ENCODE data around the gene ZNF71.

ZNF71 gene

GRCh38 chr19:56643460-56643955, 48.4 kb downstream of the ZNF71 start:
- Histone ChIP-seq H3K79me2 (ENCODE audit: control insufficient read depth, low read length) (no peaks in the 10 kb centered on the region), H3K9me2 (replicated peaks; ENCODE audit: control insufficient read depth, low read length) (no peaks in the 10 kb centered on the region), H4K20me1 (ENCODE audit: control insufficient read depth, insufficient read depth, low read depth, low read length) (no peaks in the 10 kb centered on the region), H3K27me3 (ENCODE audit: control insufficient read depth, low read length) (no peaks in the 10 kb centered on the region), H3F3A (ENCODE audit: control insufficient read depth, insufficient read depth) (no peaks in the 10 kb centered on the region), H3K27ac (ENCODE audit: low read depth, low read length) (no peak overlapping the region), H3K4me1 (ENCODE audit: control insufficient read depth, low read length) (no peaks in the 10 kb centered on the region), H3K36me3 (ENCODE audit: control insufficient read depth, low read length) (no peaks in the 10 kb centered on the region), H3K9me3 (ENCODE audit: control insufficient read depth, insufficient read depth, low read length) (peaks cover 16% of the 10 kb centered on the region; the same call in 1 of the 2 replicates), H3K4me3 (ENCODE audit: low read length) (no peak overlapping the region), H3K4me2 (ENCODE audit: low read length) (no peak overlapping the region)
- TF ChIP-seq EZH2phosphoT487 (IDR thresholded peaks at IDR 0.05; ENCODE audit: borderline replicate concordance, low read length) = no peak
- no peak for TF ChIP-seq CTCF (IDR thresholded peaks at IDR 0.05; ENCODE audit: low read depth, low read length, poor library complexity, severe bottlenecking)

GRCh38 chr19:56654151-56654550, 59.0 kb downstream of the ZNF71 start:
- H3K27ac ChIP-seq (ENCODE audit: low read depth, low read length) = no peak overlapping the region
- peaks cover 6% of the 10 kb centered on the region; the same call in 1 of the 2 replicates for H3K9me3 ChIP-seq (ENCODE audit: control insufficient read depth, insufficient read depth, low read length)
- no peak overlapping the region for H3K4me3 ChIP-seq (ENCODE audit: low read length)
- no peaks in the 10 kb centered on the region for H3K27me3 ChIP-seq (ENCODE audit: control insufficient read depth, low read length)
- no peaks in the 10 kb centered on the region for H3K4me1 ChIP-seq (ENCODE audit: control insufficient read depth, low read length)
- no peaks in the 10 kb centered on the region for H4K20me1 ChIP-seq (ENCODE audit: control insufficient read depth, insufficient read depth, low read depth, low read length)
- no peak overlapping the region for H3K4me2 ChIP-seq (ENCODE audit: low read length)
- no peaks in the 10 kb centered on the region for H3F3A ChIP-seq (ENCODE audit: control insufficient read depth, insufficient read depth)
- no peaks in the 10 kb centered on the region for H3K36me3 ChIP-seq (ENCODE audit: control insufficient read depth, low read length)
- no peak for TF ChIP-seq CTCF (IDR thresholded peaks at IDR 0.05; ENCODE audit: low read depth, low read length, poor library complexity, severe bottlenecking)
- TF ChIP-seq EZH2phosphoT487 (IDR thresholded peaks at IDR 0.05; ENCODE audit: borderline replicate concordance, low read length) = no peak
- no peaks in the 10 kb centered on the region for H3K79me2 ChIP-seq (ENCODE audit: control insufficient read depth, low read length)
- H3K9me2 ChIP-seq (replicated peaks; ENCODE audit: control insufficient read depth, low read length) = no peaks in the 10 kb centered on the region

GRCh38 chr19:56660381-56661107, 65.4 kb downstream of the ZNF71 start:
- no peaks in the 10 kb centered on the region for H4K20me1 ChIP-seq (ENCODE audit: control insufficient read depth, insufficient read depth, low read depth, low read length)
- H3K9me3 ChIP-seq (ENCODE audit: control insufficient read depth, insufficient read depth, low read length) = peaks cover 22% of the 10 kb centered on the region; the same call in 1 of the 2 replicates
- H3K27ac ChIP-seq (ENCODE audit: low read depth, low read length) = no peak overlapping the region
- no peaks in the 10 kb centered on the region for H3K9me2 ChIP-seq (replicated peaks; ENCODE audit: control insufficient read depth, low read length)
- no peak overlapping the region for H3K4me3 ChIP-seq (ENCODE audit: low read length)
- H3K36me3 ChIP-seq (ENCODE audit: control insufficient read depth, low read length) = no peaks in the 10 kb centered on the region
- H3F3A ChIP-seq (ENCODE audit: control insufficient read depth, insufficient read depth) = no peaks in the 10 kb centered on the region
- no peaks in the 10 kb centered on the region for H3K27me3 ChIP-seq (ENCODE audit: control insufficient read depth, low read length)
- peak; percentile 19 for TF ChIP-seq CTCF (IDR thresholded peaks at IDR 0.05; ENCODE audit: low read depth, low read length, poor library complexity, severe bottlenecking)
- TF ChIP-seq EZH2phosphoT487 (IDR thresholded peaks at IDR 0.05; ENCODE audit: borderline replicate concordance, low read length) = no peak
- no peaks in the 10 kb centered on the region for H3K4me1 ChIP-seq (ENCODE audit: control insufficient read depth, low read length)
- no peaks in the 10 kb centered on the region for H3K79me2 ChIP-seq (ENCODE audit: control insufficient read depth, low read length)
- H3K4me2 ChIP-seq (ENCODE audit: low read length) = no peak overlapping the region

Data from DOHH2 (cell line).